Measurements from ENCODE around the gene FDX1.

FDX1 gene

DNA sequence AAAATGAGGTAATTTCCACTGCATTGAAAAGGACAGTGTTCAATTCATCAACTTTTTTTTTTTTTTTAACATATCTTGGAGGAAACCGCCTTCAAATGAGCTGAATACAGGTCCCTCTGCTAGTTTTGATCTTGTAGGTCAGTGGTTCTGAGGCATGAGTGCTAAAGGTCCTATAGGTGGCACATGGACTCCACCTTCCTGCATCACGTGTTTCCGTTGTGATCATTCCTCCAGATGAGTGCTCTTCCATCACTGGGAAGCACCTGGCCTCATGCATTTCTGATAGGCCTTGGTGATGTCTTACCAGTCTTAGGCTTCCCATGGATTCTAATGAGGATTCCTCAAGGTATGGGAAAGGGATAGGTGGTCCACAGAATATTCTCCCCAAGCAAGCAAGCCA is 37.8 kb downstream of the FDX1 start:
- no peak for DNase-seq (ENCODE audit: low read depth, low spot score)

DNA sequence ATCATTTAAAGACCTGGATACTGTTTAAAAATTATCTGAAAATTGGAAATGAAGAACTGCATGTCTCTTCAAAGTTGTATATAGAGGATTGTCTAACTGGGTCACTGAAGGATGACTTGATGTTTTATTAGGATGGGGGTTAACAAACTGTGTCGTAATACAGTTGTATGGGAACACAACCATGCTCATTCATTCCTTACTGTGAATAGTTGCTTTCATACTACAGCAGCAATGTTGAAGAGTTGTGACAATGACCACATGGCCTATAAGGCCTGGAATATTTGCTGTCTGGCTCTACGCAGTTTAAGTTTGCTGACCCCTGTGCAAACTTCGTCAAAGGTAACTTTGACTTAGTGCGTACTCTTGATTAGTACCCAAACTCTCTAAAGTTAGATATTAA is 38.4 kb downstream of the FDX1 start:
- DNase-seq (ENCODE audit: low read depth, low spot score), result no peak

GRCh38 chr11:110469127-110469526 is 39.4 kb downstream of the FDX1 start:
- DNase-seq (ENCODE audit: low read depth, low spot score), result no peak

GRCh38 chr11:110470716-110471115 is 41.0 kb downstream of the FDX1 start:
- DNase-seq (ENCODE audit: low read depth, low spot score), result no peak

- DNase-seq (ENCODE audit: low read depth, low spot score), result no peak
Observed at GRCh38 chr11:110471371-110471770, 41.6 kb downstream of the FDX1 start.

- no peak for DNase-seq (ENCODE audit: low read depth, low spot score)
Observed at GRCh38 chr11:110472858-110473257, 43.1 kb downstream of the FDX1 start.

- no peak for DNase-seq (ENCODE audit: low read depth, low spot score)
Observed at GRCh38 chr11:110473706-110474105, 44.0 kb downstream of the FDX1 start.

- no peak for DNase-seq (ENCODE audit: low read depth, low spot score)
Observed at GRCh38 chr11:110474578-110474977, 44.8 kb downstream of the FDX1 start.

- DNase-seq (ENCODE audit: low read depth, low spot score), result no peak
Observed at GRCh38 chr11:110475671-110476070, 45.9 kb downstream of the FDX1 start.

DNA sequence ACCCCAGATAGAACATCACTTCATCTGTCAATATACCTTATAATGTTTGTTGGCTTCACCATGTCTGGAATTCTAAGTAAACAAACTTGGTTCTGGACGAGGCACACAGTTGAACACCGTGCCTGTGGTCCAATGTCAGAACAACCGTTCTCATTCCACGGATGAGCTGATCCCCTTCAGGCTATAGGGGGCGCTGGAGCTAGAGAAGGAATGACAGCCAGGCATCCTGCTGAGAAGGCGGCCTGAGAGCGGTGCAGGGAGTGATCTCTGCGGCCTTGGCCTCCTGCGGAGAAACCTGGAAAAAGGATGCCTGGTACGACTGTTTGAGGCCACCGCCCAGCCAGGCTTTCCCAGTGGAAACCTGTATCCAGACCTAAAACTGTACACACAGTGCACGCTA is 48.7 kb downstream of the FDX1 start:
- DNase-seq (ENCODE audit: low read depth, low spot score), result no peak

DNA sequence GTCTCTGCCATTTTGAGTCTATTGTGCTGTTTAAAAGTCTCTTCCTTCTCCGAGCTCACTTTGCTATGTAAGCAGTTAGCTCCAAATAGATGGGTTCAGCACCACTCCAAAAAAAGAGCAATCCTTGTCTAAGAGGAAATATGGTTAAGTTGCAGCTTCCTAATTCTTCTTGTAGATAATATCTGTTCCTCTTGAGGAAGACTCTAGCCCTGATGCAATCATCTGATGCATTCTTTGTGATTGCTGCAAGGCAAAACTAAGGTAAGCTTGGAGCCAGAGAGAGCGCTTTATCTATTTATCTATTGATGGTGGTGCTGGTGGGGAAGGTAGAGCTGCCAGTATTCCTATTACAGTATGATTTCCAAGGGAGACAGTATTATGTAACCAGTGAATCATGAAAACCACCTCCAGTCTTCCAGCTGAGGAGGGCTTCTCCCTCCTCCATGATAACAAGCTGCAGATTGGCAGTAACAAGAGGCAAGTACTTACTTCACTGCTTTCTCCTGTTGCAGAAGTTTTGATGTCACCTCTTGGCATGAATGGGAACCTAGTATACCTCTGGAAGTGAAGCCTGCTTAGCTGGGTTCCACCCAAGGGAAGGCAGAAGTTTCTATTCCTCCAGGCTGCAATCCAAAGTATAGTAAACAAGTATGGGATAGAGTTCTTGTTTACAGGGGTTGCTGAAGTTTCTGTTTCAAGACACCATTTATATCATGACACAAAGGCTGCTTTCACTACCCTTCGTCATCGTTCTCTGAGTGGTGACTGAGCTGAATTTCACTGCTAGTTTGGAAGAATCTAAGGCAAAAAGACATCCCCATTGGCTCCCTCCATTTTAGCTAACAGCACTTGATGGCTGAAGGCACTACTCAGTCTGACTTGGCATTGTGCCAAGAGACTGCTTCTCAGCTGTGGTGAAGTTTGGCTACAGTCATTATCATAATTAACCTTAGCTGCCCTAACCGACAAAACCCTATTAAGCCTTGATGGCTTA is 49.7 kb downstream of the FDX1 start:
- DNase-seq (ENCODE audit: low read depth, low spot score), result no peak

DNA sequence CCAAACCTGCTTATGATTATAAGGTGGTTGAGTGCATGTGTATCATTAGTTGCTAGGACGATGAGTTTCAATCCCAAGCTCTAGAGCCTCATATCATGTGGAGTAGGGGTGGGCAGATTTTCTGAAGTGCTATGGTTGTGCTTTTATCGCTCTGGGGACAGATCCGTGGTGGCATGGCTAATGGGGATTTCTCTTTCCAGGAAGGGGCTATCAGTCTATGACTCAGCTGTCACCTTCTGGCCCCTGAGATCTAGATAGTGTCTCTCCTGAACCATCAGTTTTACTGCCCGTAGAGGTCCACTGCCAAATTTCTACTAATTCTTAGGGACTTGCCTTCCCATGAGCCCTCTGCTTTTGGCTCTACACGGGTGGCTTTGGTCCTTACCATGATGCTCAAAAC is 51.8 kb downstream of the FDX1 start:
- DNase-seq (ENCODE audit: low read depth, low spot score), result no peak

GRCh38 chr11:110486156-110486555 is 56.4 kb downstream of the FDX1 start:
- no peak for DNase-seq (ENCODE audit: low read depth, low spot score)

- no peak for DNase-seq (ENCODE audit: low read depth, low spot score)
Observed at GRCh38 chr11:110488446-110488845, 58.7 kb downstream of the FDX1 start.

DNA sequence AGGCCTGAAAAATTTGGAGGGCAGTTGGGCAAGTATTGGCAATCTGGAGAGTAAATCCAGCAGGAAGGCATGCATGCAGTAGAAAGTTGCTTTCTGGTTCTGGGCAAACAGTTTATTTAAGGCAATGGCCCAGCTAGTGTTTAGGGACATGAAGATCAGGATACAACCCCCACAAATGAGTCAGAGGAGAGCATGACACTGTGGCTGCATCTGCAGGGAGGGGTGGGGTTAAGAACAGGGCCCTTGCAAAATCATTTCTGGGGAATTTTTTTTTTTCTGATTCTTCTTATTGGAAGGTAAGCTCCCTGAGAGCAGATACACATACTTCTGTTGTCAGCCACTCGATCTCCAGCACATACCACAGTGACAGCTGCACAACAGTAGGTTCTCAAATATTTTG is 61.1 kb downstream of the FDX1 start:
- DNase-seq (ENCODE audit: low read depth, low spot score), result no peak

DNA sequence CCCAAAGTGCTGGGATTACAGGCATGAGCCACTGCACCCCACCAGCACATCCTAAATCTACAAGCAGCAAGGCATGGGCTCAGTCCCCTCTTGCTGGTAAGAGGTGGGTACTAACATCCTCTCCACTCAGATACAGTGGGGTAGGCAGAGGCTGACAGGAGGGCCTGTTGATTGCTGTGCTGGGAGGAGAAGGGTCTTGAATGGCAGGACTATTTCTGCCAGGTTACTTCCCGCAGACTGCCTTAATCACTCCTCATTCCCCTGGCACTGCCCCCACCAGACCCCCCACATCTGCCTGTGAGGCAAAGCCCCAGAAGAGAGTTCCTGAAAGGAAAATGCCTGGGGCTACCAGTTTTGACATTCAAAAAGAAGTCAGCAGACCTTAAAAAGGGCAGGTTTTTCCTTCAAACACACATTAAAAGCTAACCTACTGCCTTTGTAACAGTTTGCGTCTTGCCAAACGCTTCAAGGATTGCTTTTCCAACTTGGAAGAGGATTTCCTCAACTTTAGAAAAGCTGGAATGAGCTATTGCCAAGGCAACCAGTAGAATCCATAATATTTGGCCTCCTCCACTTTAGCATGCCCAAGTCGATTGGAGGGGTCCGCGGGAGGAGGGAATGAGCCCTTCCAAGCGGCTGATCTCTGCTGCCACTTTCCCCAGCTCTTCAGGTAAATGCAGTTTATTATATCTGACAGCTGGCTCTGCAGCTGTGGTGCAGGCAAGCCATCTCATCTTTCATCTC is 62.0 kb downstream of the FDX1 start:
- DNase-seq (ENCODE audit: low read depth, low spot score), result no peak

DNA sequence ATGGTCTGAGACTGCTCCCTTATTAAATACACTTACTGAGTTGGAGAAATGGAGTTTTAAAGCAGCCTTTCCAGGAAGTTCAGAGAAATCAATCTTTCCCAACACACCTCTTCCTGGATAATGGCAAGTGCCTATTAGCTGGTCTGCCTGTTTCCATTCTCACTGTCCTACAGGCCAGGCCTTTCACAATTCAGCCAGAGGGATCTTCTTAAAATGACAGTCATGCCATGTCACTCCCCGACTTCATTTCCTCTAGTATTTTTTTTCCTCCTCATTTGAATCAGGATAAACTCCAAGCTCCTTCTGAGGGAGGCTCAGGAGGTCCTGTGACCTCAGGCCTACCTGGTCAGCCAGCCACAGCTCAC is 62.6 kb downstream of the FDX1 start:
- DNase-seq (ENCODE audit: low read depth, low spot score), result no peak

- no peak for DNase-seq (ENCODE audit: low read depth, low spot score)
Observed at GRCh38 chr11:110493346-110493745, 63.6 kb downstream of the FDX1 start.

- DNase-seq (ENCODE audit: low read depth, low spot score), result no peak
Observed at GRCh38 chr11:110497231-110497978, 67.7 kb downstream of the FDX1 start.

GRCh38 chr11:110501428-110501827 is 71.7 kb downstream of the FDX1 start:
- DNase-seq (ENCODE audit: low read depth, low spot score), result no peak

DNA sequence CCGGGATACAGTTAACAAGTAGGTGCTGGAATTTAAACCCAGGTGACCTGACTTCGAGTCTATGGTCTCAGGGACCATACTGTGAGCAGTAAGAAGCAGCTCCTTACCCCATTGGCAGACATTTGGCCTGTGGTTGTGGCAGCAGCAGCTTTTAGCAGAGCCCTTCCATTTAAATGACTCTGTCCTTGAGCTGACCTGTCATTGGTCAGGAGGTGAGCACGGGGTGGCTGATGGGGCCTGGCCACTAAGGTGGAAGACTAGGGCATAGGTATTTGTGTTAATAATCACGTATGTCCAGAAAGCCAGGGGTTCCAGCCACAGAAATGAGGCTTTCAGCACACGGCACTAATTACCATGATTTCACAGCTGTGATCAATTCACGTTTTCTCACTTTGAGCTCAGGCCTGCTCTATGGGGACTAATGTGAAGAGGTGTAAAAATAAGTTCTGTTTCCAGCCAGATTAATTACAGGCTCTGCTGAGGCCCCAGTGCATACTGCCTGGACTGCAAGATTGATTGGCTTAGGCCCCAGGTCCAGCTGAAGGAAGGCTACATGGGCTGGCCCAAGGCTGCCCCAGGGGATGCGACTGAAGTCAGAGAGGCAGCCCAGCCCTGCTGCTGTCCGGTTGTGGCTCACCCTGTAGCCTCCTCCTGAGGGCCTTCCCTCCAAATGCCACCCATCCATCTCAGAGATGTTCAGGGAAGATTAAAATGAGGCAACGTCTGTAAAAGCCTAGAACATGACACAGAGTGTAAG is 76.0 kb downstream of the FDX1 start:
- no peak for DNase-seq (ENCODE audit: low read depth, low spot score)
